COLO829 (cell line): ENCODE data around the gene MYMX.
A peak's percentile ranks its signal among the peaks of the same experiment; 100 is the strongest.
"Not testable (repeated sequence)": the region's sequence is repeated elsewhere in the genome, so short reads cannot be mapped to it uniquely, and the experiment has no call there.

Source experiments
- DNase-seq: peaks from one replicate; pipeline ENCODE4 v3.0.0; 2012; ENCODE audit warnings: low spot score

MYMX gene

GRCh38 chr6:44219815-44220784 lies 3.4 kb downstream of the MYMX start:
- DNase-seq, result no peak

GRCh38 chr6:44220913-44221290 lies 4.2 kb downstream of the MYMX start:
- no peak for DNase-seq

GRCh38 chr6:44221291-44221960 lies 4.7 kb downstream of the MYMX start:
- DNase-seq, result no peak

- DNase-seq, result no peak
These were observed 5.2 kb downstream of the MYMX start for GRCh38 chr6:44221961-44222335.

- DNase-seq, result peak; percentile 36
These were observed 6.0 kb downstream of the MYMX start for GRCh38 chr6:44222486-44223318.

GRCh38 chr6:44223319-44224028 lies 6.7 kb downstream of the MYMX start, which contains the start of gene SLC29A1:
Gene SLC29A1, plus strand, starts transcription at chr6:44223595. Its CDS starts 3,719 bp downstream, at chr6:44227314.
- peak; percentile 84 for DNase-seq

- peak; percentile 35 for DNase-seq
These were observed 7.6 kb downstream of the MYMX start for GRCh38 chr6:44224029-44224964.

- DNase-seq, result no peak
These were observed 8.2 kb downstream of the MYMX start for GRCh38 chr6:44224965-44225305.

- DNase-seq, result no peak
These were observed 9.0 kb downstream of the MYMX start for GRCh38 chr6:44225579-44226325.

GRCh38 chr6:44226368-44227147 lies 9.8 kb downstream of the MYMX start:
- no peak for DNase-seq

GRCh38 chr6:44227148-44227793 lies 10.5 kb downstream of the MYMX start:
- no peak for DNase-seq

- no peak for DNase-seq
These were observed 11.3 kb downstream of the MYMX start for GRCh38 chr6:44228031-44228430.

GRCh38 chr6:44228433-44228832 lies 11.7 kb downstream of the MYMX start:
- DNase-seq, result no peak

GRCh38 chr6:44228836-44229235 lies 12.1 kb downstream of the MYMX start:
- DNase-seq, result no peak

GRCh38 chr6:44229376-44230033 lies 12.8 kb downstream of the MYMX start:
- DNase-seq, result no peak

GRCh38 chr6:44230034-44230675 lies 13.4 kb downstream of the MYMX start:
- no peak for DNase-seq

GRCh38 chr6:44231426-44231825 lies 14.7 kb downstream of the MYMX start:
- not testable (repeated sequence) for DNase-seq
